Transverse colon (tissue), 4 donors: ENCODE results near the gene SUSD6. TPM values are rescaled to one million over a fixed set of nuclear protein-coding genes. Genes with fewer than 3 reads are reported as not detected.
A peak's percentile ranks its signal among the peaks of the same experiment; 100 is the strongest.

Source experiments
- DNase-seq: peaks from one replicate; pipeline ENCODE4 v3.0.0-alpha.2; 2019
- H3K27ac ChIP-seq, 4 donors: fragments of 200-600 bp; sonication (generic); 2 replicates each; pipeline ENCODE4 v1.5.1; 2016 to 2018; ENCODE audit warnings: inconsistent platforms in 4 of 4
- H3K27me3 ChIP-seq: fragments of 200-600 bp; sonication (generic); 2 replicates; pipeline ENCODE4 v1.5.1; 2017; ENCODE audit warnings: inconsistent platforms
- H3K36me3 ChIP-seq, 4 donors: fragments of 200-600 bp; sonication (generic); 2 replicates each; pipeline ENCODE4 v1.5.1; 2017 to 2019; ENCODE audit warnings: inconsistent platforms in 4 of 4
- H3K4me1 ChIP-seq, 4 donors: fragments of 200-600 bp; sonication (generic); 2 replicates each; pipeline ENCODE4 v1.5.1; 2017 to 2020; ENCODE audit warnings: inconsistent platforms in 4 of 4
- H3K4me3 ChIP-seq, 4 donors: fragments of 200-600 bp; sonication (generic); 1 replicate in 1 of 4; 2 replicates in 3 of 4; pipeline versions ENCODE4 v1.5.1 to v1.6.1; 2017 to 2019; ENCODE audit warnings: inconsistent platforms in 4 of 4
- H3K9me3 ChIP-seq, 2 donors: fragments of 200-600 bp; sonication (generic); 2 replicates each; pipeline ENCODE4 v1.5.1; 2017 to 2019; ENCODE audit warnings: inconsistent platforms in 2 of 2
- CTCF ChIP-seq, 5 experiments: fragments of 200-600 bp in 3 of 5; fragments of 450-650 bp in 2 of 5; sonication (generic) in 3 of 5; IDR thresholded peaks; 1 replicate in 2 of 5; 2 replicates in 3 of 5; pipeline ENCODE4 v1.5.1; 2016 to 2017; ENCODE audit warnings: antibody characterized with exemption in 5 of 5, inconsistent platforms in 3 of 5, mild to moderate bottlenecking in 2 of 5, moderate library complexity in 1 of 5
- EP300 ChIP-seq: sonication (generic); formaldehyde crosslinking; IDR thresholded peaks from one replicate; pipeline ENCODE4 v1.6.1; 2017; ENCODE audit warnings: antibody characterized with exemption, low read depth
- POLR2A ChIP-seq: fragments of 450-650 bp; IDR thresholded peaks from one replicate; pipeline ENCODE4 v1.6.1; 2016; ENCODE audit warnings: antibody characterized with exemption, mild to moderate bottlenecking, moderate library complexity
- POLR2AphosphoS5 ChIP-seq, 3 donors: sonication (generic); formaldehyde crosslinking; IDR thresholded peaks; one replicate each; pipeline ENCODE4 v1.6.1; 2016; ENCODE audit warnings: antibody characterized with exemption in 3 of 3
- WGBS, 2 donors: methylation state at CpG; one replicate each; pipeline ENCODE4 v1.1.5; 2018; ENCODE audit warnings: low coverage in 1 of 2; 5-methylcytosine and 5-hydroxymethylcytosine counted together
- in situ Hi-C, 4 donors: fragments of 200-750 bp; cut with MboI; loops; one replicate each; pipeline versions ENCODE4 v1.15.0 to v1.15.1; 2017; ENCODE audit warnings: low sequenced_read_pairs in 3 of 4, low pct_ligation_motif_present in 1 of 4, low pct_unique_long_range_greater_than_20kb in 1 of 4
- intact Hi-C: fragments of 100-400 bp; cut with DNase I; formaldehyde crosslinking; loops from one replicate; pipeline ENCODE4 v1.15.1; 2023; ENCODE audit warnings: low total_unique reads
- total RNA-seq, 4 donors: library from RNA; depleted of rRNA; stranded (reverse); fragments of >200 nt; gene quantifications; one replicate each; pipeline ENCODE4 v1.1.0, GENCODE V29; 2016

The SUSD6 gene
- total RNA-seq, 4 donors from 2014 or later: 29.1 to 159 (median 95.0) TPM

GRCh38 chr14:69631509-69631908 is 20.1 kb downstream of the SUSD6 start:
- Histone ChIP-seq H3K27ac (peak overlapping the region in 1 of 4 donors; percentile 21), H3K36me3 (no peaks in the 10 kb centered on the region), H3K27me3 (no peaks in the 10 kb centered on the region), H3K4me1 (peaks cover 48 to 87% (median 62%) of the 10 kb centered on the region in 4 donors), H3K4me3 (no peak overlapping the region), H3K9me3 (no peaks in the 10 kb centered on the region)
- in situ Hi-C loops: no loop called here
- intact Hi-C loops: no loop called here
- DNase-seq: no peak
- WGBS, 2 donors: 78 to 85% methylated on average over 2 to 4 of the region's 4 CpGs
- TF ChIP-seq EP300 (no peak), CTCF (IDR thresholded peaks at IDR 0.05) (no peak), POLR2A (no peak), POLR2AphosphoS5 (IDR thresholded peaks at IDR 0.05) (no peak)

- Histone ChIP-seq H3K27ac (peak overlapping the region in 2 of 4 donors; percentile 12 to 21), H3K4me1 (peaks cover 55 to 87% (median 68%) of the 10 kb centered on the region in 4 donors), H3K27me3 (no peaks in the 10 kb centered on the region), H3K9me3 (no peaks in the 10 kb centered on the region), H3K36me3 (no peaks in the 10 kb centered on the region), H3K4me3 (no peak overlapping the region)
- TF ChIP-seq EP300: no peak
- 60 to 70% methylated on average over 1 to 4 of the region's 4 CpGs for WGBS, 2 donors
- in situ Hi-C loops (no loop called here), intact Hi-C loops (no loop called here)
- DNase-seq: no peak
Measured at GRCh38 chr14:69632164-69632563, 20.8 kb downstream of the SUSD6 start.

DNA sequence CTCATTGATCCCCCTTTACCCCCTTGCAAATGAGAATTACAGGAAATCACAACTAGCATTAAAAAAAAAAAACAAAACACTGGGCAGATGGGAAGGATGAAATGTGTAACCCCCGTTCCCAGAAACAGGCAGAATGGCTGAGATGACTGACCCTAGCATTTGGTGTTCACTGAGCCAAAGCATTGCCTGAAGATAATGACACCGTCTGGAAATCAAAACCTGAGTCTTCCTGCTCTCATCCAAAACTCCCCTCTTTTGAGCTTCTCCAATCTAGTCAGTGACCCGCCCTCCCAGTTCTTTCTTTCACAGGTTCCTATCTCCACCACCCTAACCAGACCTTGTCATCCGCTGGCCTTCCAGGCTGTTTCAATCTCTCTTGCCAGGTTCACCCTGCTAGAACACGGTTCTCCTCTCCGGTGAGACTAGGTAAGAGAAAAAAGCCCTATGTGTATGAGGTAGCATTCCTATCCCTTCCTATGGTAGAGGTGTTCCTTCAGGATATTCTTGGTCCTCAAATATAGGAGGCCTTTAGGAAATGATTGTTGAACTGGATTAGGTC is 21.3 kb downstream of the SUSD6 start:
- peaks cover 60 to 89% (median 73%) of the 10 kb centered on the region in 4 donors for H3K4me1 ChIP-seq

DNA sequence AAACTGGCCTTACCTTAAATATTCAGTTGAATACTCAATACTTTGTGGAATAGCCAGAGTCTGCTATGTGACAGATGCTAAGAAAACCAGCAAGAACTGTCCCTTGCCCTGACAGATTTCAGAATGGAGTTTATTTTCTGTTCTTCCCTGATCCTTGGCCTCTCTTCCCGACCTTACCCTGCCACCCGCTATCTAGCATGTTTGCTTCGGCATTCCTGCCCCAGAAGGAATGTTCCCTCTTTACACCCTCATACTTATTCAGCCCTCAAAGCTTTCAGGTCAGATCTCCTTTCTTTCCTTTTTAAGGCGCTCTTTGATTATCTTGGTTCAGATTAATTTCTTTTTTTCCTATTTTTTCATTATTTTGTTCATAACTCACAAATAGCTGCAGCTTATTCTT is 21.8 kb downstream of the SUSD6 start:
- intact Hi-C loops: no loop called here
- Histone ChIP-seq H3K4me1 (peaks cover 66 to 95% (median 78%) of the 10 kb centered on the region in 4 donors), H3K4me3 (no peak overlapping the region), H3K36me3 (no peaks in the 10 kb centered on the region), H3K27ac (peak overlapping the region in 2 of 4 donors; percentile 8 to 21), H3K27me3 (no peaks in the 10 kb centered on the region), H3K9me3 (no peaks in the 10 kb centered on the region)
- no peak for DNase-seq
- WGBS, 2 donors: 45 to 67% methylated on average over 3 to 4 of the region's 4 CpGs
- TF ChIP-seq POLR2AphosphoS5 (IDR thresholded peaks at IDR 0.05): no peak
- no peak for TF ChIP-seq CTCF (IDR thresholded peaks at IDR 0.05)
- TF ChIP-seq EP300: no peak
- TF ChIP-seq POLR2A: no peak
- in situ Hi-C loops: no loop called here

More for the DNA sequence above, 21.3 kb downstream of the SUSD6 start:
- H3K4me3 ChIP-seq: no peak overlapping the region
- no peaks in the 10 kb centered on the region for H3K36me3 ChIP-seq
- H3K27ac ChIP-seq: peak overlapping the region in 3 of 4 donors; percentile 8 to 21 (median 12)
- WGBS, 2 donors: 79 to 100% methylated on average over 1 to 6 of the region's 6 CpGs
- intact Hi-C loops (no loop called here), in situ Hi-C loops (no loop called here)
- TF ChIP-seq POLR2AphosphoS5 (IDR thresholded peaks at IDR 0.05): no peak
- TF ChIP-seq CTCF (IDR thresholded peaks at IDR 0.05): no peak
- TF ChIP-seq EP300: no peak
- no peak for TF ChIP-seq POLR2A
- no peak for DNase-seq
- no peaks in the 10 kb centered on the region for H3K27me3 ChIP-seq
- H3K9me3 ChIP-seq: no peaks in the 10 kb centered on the region
